Measurements from ENCODE around the gene SNRPA.

Gene SNRPA

DNA sequence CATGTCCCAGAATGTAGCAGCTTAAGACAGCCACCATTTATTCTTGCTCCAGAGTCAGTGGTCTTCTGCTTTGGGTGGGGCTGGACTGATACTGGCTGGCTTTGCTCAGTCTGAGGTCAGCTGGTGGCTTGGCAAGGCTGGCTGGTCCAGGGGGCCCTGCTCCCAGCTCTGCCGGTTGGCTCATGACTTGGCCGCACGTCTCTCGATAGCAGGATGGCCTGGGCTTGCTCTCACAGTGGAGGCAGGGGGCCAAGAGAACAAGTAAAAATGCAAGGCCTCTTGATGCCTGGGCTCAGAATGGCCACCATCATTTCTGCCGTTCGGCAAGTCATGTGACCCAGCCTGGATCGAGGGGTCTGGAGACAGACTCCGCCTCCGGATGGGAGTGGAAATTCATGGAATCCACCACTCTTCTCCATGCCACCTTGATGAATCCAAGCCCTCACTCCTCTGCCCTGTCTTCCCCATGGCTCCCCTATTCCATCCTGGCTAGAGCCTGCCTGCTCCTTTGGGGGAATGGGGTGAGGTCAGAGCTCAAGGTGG is 13.8 kb upstream of the SNRPA start:
- H3K9me3 ChIP-seq (ENCODE audit: control insufficient read depth, insufficient read depth, low read length), result no peaks in the 10 kb centered on the region
- no peak overlapping the region for H3K4me3 ChIP-seq (ENCODE audit: low read length)
- no CpG with 5 or more reads among the region's 9 CpGs for WGBS (ENCODE audit: insufficient coverage, insufficient read length)
- peaks cover 6% of the 10 kb centered on the region; the same call in 1 of the 2 replicates for H3K36me3 ChIP-seq (ENCODE audit: control insufficient read depth, insufficient read depth, low read length)
- DNase-seq (ENCODE audit: low read depth, low spot score), result no peak
- no peaks in the 10 kb centered on the region for H3K4me1 ChIP-seq (ENCODE audit: control insufficient read depth, insufficient read depth, low read length)
- H3K27ac ChIP-seq (ENCODE audit: low read length), result no peak overlapping the region
- H3K27me3 ChIP-seq (ENCODE audit: control insufficient read depth, insufficient read depth, low read length), result no peaks in the 10 kb centered on the region

DNA sequence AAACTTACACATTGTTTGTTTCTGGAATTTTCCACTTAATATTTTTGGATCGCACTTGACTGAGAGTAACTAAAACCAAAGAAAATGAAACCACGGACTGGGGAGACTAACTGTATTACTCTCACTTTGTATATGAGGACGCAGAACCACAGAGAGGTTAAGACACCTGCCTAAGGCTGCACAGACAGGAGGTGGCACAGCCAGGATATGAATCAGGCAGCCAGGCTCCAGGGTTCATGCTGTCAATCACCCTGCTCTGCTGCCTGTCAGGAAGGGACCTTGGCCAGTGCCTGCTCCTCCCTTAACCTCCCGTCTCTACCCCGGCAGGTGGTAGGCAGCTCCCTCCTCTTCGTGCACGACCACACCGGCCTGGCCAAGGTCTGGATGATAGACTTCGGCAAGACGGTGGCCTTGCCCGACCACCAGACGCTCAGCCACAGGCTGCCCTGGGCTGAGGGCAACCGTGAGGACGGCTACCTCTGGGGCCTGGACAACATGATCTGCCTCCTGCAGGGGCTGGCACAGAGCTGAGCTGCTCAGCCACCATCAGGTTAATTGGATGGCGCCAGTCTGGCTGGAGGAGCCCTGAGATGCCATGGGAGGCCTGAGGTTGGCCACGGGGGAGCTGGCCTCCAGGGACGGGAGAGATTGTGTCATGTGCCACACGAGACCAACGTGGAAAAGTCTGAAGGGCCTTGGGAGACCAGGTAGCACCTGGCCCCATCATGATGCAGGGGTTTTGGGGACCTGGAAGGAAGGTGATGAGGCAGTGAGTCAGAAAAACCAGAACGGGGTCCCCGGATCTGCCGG is 11.8 kb upstream of the SNRPA start:
- no CpG with 5 or more reads among the region's 22 CpGs for WGBS (ENCODE audit: insufficient coverage, insufficient read length)
- H3K4me3 ChIP-seq (ENCODE audit: low read length), result no peak overlapping the region
- peaks cover 11% of the 10 kb centered on the region for H3K36me3 ChIP-seq (ENCODE audit: control insufficient read depth, insufficient read depth, low read length)
- no peaks in the 10 kb centered on the region for H3K9me3 ChIP-seq (ENCODE audit: control insufficient read depth, insufficient read depth, low read length)
- no peak overlapping the region for H3K27ac ChIP-seq (ENCODE audit: low read length)
- DNase-seq (ENCODE audit: low read depth, low spot score), result no peak
- no peaks in the 10 kb centered on the region for H3K27me3 ChIP-seq (ENCODE audit: control insufficient read depth, insufficient read depth, low read length)
- no peaks in the 10 kb centered on the region for H3K4me1 ChIP-seq (ENCODE audit: control insufficient read depth, insufficient read depth, low read length)

GRCh38 chr19:40739871-40740703 is 10.9 kb upstream of the SNRPA start:
- Histone ChIP-seq H3K36me3 (ENCODE audit: control insufficient read depth, insufficient read depth, low read length) (peaks cover 11% of the 10 kb centered on the region), H3K27ac (ENCODE audit: low read length) (no peak overlapping the region), H3K9me3 (ENCODE audit: control insufficient read depth, insufficient read depth, low read length) (no peaks in the 10 kb centered on the region), H3K27me3 (ENCODE audit: control insufficient read depth, insufficient read depth, low read length) (no peaks in the 10 kb centered on the region), H3K4me3 (ENCODE audit: low read length) (no peak overlapping the region), H3K4me1 (ENCODE audit: control insufficient read depth, insufficient read depth, low read length) (no peaks in the 10 kb centered on the region)
- DNase-seq (ENCODE audit: low read depth, low spot score), result no peak
- WGBS (ENCODE audit: insufficient coverage, insufficient read length), result no CpG with 5 or more reads among the region's 16 CpGs

GRCh38 chr19:40740747-40741146 is 10.3 kb upstream of the SNRPA start:
- no CpG with 5 or more reads among the region's 6 CpGs for WGBS (ENCODE audit: insufficient coverage, insufficient read length)
- no peak overlapping the region for H3K27ac ChIP-seq (ENCODE audit: low read length)
- no peaks in the 10 kb centered on the region for H3K9me3 ChIP-seq (ENCODE audit: control insufficient read depth, insufficient read depth, low read length)
- H3K4me3 ChIP-seq (ENCODE audit: low read length), result no peak overlapping the region
- H3K4me1 ChIP-seq (ENCODE audit: control insufficient read depth, insufficient read depth, low read length), result no peaks in the 10 kb centered on the region
- H3K36me3 ChIP-seq (ENCODE audit: control insufficient read depth, insufficient read depth, low read length), result peaks cover 11% of the 10 kb centered on the region
- no peaks in the 10 kb centered on the region for H3K27me3 ChIP-seq (ENCODE audit: control insufficient read depth, insufficient read depth, low read length)
- DNase-seq (ENCODE audit: low read depth, low spot score), result no peak

DNA sequence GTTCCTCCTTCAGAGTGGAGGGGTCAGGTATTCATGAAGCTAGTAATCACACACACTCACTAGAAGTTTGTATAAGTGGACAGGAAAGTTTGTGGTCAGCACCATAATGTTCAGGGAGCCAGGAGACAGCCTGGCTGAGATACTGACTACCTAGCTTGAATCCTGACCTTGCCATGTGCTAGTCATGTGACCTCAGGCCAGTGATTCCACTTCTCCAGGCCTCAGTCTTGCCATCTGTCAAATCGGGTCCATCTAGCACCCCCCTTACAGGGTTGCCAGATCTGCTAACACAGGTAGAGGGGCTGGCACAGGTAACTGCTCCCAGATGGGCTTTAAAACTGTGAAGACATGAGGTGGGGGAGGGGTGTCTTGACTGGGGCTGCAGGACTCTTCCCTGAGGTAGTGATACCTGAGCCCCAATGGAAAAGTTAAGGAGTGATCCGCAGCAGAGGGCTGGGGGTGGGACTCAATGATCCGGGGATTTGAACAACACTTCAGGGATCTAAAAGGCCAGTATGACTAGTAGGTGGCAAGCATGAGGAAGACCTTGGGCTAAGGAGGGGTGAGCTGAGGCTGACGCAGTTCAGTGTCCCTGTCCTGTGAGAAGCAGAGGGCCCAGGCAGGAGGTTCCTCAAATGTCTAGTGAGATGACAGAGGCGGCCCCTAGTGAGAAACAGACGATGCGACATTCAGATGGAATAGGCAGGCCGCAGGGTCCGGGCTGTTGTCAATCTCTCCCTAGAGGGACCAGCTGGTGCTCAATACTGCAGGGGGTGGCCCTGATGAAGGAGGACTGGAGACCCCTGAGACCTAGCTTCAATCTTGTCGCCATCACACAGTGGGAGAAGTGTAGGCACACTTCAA is 9.2 kb upstream of the SNRPA start:
- Histone ChIP-seq H3K4me3 (ENCODE audit: low read length) (no peak overlapping the region), H3K9me3 (ENCODE audit: control insufficient read depth, insufficient read depth, low read length) (no peaks in the 10 kb centered on the region), H3K27me3 (ENCODE audit: control insufficient read depth, insufficient read depth, low read length) (no peaks in the 10 kb centered on the region), H3K36me3 (ENCODE audit: control insufficient read depth, insufficient read depth, low read length) (peaks cover 11% of the 10 kb centered on the region), H3K4me1 (ENCODE audit: control insufficient read depth, insufficient read depth, low read length) (no peaks in the 10 kb centered on the region), H3K27ac (ENCODE audit: low read length) (no peak overlapping the region)
- no CpG with 5 or more reads among the region's 10 CpGs for WGBS (ENCODE audit: insufficient coverage, insufficient read length)
- no peak for DNase-seq (ENCODE audit: low read depth, low spot score)

DNA sequence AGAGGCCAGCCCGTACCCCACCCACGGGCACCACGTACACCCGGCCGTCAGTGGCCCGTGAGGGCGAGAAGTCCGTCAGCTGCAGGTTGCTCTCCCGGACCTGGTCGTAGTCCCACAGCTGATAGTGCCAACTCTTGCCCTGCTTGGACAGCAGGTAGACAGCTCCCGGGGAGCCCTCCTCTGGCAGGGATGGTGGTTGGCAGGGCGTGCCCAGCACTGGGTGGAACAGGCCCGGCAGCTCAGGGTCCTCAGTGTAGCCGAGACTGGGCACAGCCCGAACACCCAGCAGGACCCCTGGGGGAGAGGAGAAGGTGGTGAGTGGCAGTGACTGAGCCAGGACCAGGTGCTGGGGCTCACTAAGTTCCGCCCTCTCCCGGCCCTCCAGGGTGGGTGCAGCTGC is 8.5 kb upstream of the SNRPA start:
- no peaks in the 10 kb centered on the region for H3K27me3 ChIP-seq (ENCODE audit: control insufficient read depth, insufficient read depth, low read length)
- H3K4me1 ChIP-seq (ENCODE audit: control insufficient read depth, insufficient read depth, low read length), result no peaks in the 10 kb centered on the region
- H3K27ac ChIP-seq (ENCODE audit: low read length), result no peak overlapping the region
- H3K4me3 ChIP-seq (ENCODE audit: low read length), result no peak overlapping the region
- peaks cover 11% of the 10 kb centered on the region for H3K36me3 ChIP-seq (ENCODE audit: control insufficient read depth, insufficient read depth, low read length)
- DNase-seq (ENCODE audit: low read depth, low spot score), result no peak
- no peaks in the 10 kb centered on the region for H3K9me3 ChIP-seq (ENCODE audit: control insufficient read depth, insufficient read depth, low read length)
- WGBS (ENCODE audit: insufficient coverage, insufficient read length), result no CpG with 5 or more reads among the region's 17 CpGs

- Histone ChIP-seq H3K9me3 (ENCODE audit: control insufficient read depth, insufficient read depth, low read length) (no peaks in the 10 kb centered on the region), H3K27ac (ENCODE audit: low read length) (no peak overlapping the region), H3K4me1 (ENCODE audit: control insufficient read depth, insufficient read depth, low read length) (no peaks in the 10 kb centered on the region), H3K36me3 (ENCODE audit: control insufficient read depth, insufficient read depth, low read length) (peaks cover 11% of the 10 kb centered on the region), H3K27me3 (ENCODE audit: control insufficient read depth, insufficient read depth, low read length) (no peaks in the 10 kb centered on the region), H3K4me3 (ENCODE audit: low read length) (no peak overlapping the region)
- no CpG with 5 or more reads among the region's 12 CpGs for WGBS (ENCODE audit: insufficient coverage, insufficient read length)
- no peak for DNase-seq (ENCODE audit: low read depth, low spot score)
These were observed 8.1 kb upstream of the SNRPA start for GRCh38 chr19:40742886-40743285.

- DNase-seq (ENCODE audit: low read depth, low spot score), result no peak
- H3K36me3 ChIP-seq (ENCODE audit: control insufficient read depth, insufficient read depth, low read length), result peaks cover 11% of the 10 kb centered on the region
- no peaks in the 10 kb centered on the region for H3K4me1 ChIP-seq (ENCODE audit: control insufficient read depth, insufficient read depth, low read length)
- no peaks in the 10 kb centered on the region for H3K27me3 ChIP-seq (ENCODE audit: control insufficient read depth, insufficient read depth, low read length)
- no peak overlapping the region for H3K4me3 ChIP-seq (ENCODE audit: low read length)
- no peak overlapping the region for H3K27ac ChIP-seq (ENCODE audit: low read length)
- no CpG with 5 or more reads among the region's 10 CpGs for WGBS (ENCODE audit: insufficient coverage, insufficient read length)
- H3K9me3 ChIP-seq (ENCODE audit: control insufficient read depth, insufficient read depth, low read length), result no peaks in the 10 kb centered on the region
These were observed 7.1 kb upstream of the SNRPA start for GRCh38 chr19:40743926-40744325.

DNA sequence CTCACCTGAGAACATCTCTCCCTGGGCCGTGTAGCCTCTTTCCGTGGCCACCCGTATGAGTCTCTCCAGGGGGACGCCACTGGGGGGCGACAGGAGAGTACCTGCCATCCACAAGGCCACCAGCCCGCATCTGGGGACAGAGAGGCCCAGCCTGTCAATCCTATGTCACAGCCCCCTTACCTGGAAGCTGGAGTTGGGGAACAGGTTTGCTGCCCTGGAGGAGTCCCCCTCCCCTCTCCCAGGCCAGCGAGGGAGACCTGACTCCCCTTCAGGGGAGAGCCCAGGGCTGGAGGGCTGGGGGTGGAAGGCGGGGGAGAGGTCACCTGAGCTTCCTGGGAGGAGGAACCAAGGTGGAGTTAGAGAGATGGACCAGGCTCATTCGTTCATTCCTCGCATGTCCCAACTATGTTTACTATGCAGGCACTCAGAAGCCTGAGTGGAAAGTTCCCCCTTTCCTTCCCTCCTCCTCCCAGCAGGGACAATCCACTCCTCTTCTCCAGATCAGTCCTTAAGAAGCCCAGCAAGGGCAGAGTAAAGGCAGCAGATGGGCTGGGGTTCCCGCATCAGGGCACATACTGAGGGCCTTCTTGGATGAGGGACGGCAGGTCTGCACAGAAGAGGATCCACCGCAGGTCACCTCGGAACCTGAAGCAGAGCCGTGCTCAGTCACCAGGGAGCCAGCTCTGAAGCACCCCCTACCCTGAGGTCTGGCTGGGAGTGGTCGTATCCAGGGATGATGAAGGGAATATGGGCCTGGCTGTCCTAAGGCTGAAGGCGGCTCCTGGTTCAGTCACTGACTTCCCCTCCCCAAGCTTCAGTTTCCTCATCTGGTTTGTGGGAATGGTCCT is 6.2 kb upstream of the SNRPA start:
- Histone ChIP-seq H3K4me3 (ENCODE audit: low read length) (no peak overlapping the region), H3K27ac (ENCODE audit: low read length) (no peak overlapping the region), H3K9me3 (ENCODE audit: control insufficient read depth, insufficient read depth, low read length) (no peaks in the 10 kb centered on the region), H3K4me1 (ENCODE audit: control insufficient read depth, insufficient read depth, low read length) (no peaks in the 10 kb centered on the region; the same call in none of the 2 replicates), H3K27me3 (ENCODE audit: control insufficient read depth, insufficient read depth, low read length) (no peaks in the 10 kb centered on the region), H3K36me3 (ENCODE audit: control insufficient read depth, insufficient read depth, low read length) (peaks cover 11% of the 10 kb centered on the region)
- DNase-seq (ENCODE audit: low read depth, low spot score), result no peak
- no CpG with 5 or more reads among the region's 17 CpGs for WGBS (ENCODE audit: insufficient coverage, insufficient read length)
